ENCODE data around the gene PI4KA.
A peak's percentile ranks its signal among the peaks of the same experiment; 100 is the strongest.

PI4KA gene

GRCh38 chr22:20793748-20794649, 64.6 kb downstream of the PI4KA start:
- no peak for DNase-seq (ENCODE audit: low read depth in 2 of 2)

DNA sequence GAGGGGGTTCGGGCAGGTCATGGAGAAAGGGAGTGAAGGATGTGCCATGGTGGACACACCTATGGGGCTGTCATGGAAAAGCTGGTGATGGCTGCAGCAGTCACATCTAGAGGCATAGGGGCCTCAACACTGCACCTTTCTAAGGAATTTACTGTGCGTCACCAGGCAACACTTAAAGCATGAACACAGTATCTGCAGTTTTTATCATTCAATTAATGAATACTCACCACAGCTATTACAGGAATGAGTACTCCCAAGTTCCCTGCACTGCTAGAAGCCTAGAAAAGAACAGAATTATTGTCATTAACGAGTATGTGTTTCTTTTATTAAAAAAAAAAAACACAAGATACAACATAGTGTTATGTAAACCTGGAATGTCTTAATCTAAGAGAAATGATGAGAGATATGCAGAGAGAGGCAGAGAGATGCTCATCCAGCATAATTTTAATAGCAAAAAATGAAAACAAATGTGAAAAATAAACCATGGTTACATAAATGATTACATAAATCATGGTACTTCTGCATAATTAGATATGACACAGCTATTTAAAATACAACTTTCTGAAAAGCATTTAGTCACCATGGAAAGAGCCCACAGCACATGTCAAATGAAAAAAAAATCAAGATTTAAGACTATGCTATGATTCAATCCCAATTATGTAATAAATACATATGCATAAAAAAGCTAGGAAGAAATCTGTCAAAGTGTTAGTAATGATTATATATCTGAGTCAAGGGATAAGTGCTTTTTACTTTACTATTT, 65.5 kb downstream of the PI4KA start:
- no peak for DNase-seq (ENCODE audit: low read depth in 2 of 2)

GRCh38 chr22:20792221-20792965, 66.2 kb downstream of the PI4KA start:
- DNase-seq (ENCODE audit: low read depth in 2 of 2) = no peak

DNA sequence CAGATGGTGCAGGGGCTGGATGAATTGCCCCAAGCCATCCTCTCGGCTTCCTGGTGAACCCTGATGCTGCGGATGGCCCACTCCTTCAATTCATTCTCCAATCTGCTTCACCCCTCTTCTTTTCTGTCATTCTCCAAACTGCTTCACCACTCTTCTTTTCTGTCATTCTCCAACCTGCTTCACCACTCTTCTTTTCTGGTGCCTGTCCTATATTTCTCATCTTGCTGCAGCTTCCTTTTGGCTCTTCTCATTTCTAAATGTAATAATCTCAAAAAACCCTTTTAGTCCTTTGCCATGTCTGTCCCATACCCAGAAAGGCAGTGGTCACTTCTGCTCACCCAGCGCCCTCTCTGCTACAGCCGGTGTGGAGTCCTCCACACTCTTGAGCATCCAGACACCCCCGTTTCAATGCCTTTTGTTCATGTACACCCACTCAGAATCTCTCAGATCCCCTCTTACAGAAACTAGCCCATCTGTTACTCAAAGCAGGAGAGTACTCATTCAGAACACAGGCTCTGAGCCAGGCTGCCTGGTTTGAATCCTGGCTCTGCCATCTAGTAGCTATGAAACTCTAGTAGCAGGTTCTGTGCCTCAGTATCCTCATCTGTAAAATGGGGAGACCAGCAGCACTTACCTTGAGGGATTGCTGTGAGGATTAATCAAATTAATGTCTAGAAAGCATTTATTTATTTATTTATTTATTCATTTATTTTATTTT, 69.8 kb downstream of the PI4KA start:
- DNase-seq (ENCODE audit: low read depth in 2 of 2) = no peak

DNA sequence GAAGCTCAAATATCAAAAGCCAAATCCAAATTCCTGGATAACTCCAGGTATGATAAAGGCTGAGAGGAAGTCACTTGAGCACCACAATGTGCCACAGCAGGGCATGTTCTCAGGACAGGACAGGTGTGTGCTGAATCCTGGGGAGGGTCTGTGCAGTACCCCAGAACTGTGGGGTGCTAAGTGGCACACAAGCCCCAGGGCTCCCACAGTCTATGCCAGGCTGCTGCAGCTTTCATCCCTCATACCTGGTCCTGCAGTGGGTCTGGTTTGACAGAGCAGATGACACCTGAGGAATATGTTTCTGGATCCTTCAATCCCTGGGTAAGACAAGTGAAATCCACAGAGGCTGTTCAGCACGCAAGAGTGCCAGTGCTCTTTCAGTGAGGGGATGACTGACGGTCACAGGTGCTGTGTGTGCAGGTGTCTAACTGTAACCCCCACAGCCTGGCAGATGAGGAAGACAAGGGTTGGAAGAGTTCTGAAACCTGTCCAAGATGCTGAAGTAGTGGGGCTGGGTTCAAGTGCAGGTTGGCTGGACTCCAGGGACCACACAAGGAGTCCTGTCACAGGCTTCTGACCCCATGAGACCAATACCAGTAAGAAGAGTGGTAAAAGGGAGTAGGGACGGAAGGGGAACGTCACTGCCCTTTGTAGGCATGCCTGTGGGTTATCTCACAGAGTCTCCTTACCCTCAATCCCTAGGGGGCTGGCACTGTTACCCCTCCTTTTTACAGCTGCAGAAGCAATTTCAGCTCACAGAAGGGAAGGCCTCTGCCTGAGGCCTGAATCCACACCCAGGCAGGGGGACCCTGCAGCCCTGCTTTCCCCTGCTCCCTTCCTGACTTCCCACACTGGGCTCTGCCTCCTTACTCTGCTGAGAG, 70.6 kb downstream of the PI4KA start:
- no peak for DNase-seq (ENCODE audit: low read depth in 2 of 2)

DNA sequence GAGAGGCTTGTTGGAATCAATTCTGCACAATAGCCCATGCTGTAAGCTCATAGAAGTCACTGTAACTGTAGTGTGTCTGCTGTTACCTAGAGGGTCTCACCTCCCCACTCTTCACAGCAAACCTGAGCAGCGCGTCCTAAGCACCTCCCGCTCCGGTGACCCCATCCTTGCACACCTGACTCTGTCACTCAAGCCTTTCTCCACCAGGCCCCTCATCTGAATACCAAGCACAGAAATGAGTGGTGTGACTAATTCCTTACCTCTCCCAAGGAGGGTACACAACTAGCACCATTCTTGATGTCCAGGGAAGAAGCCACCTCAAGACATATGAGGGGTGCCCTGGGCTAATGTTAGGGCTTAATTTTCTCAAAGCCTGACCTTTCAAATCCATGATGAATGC, 71.4 kb downstream of the PI4KA start:
- no peak for DNase-seq (ENCODE audit: low read depth in 2 of 2)

DNA sequence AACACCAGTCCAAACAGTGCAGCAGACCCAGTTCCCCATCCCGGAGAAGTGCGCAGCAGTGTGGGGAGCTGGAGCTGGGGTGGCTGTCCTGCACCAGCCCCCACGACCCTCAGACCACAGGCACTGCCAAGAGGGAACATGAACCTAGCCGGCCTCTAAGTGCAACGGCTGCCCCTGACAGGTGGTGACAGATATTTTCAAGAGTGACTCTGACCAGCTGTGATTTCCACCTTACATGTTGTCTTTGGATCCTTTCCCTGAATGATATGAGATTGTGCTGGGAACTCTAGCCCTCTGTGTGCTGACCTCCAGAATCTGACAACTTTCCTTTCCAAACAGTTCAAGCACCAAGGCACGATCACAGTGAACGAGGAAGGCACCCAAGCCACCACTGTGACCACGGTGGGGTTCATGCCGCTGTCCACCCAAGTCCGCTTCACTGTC, 72.1 kb downstream of the PI4KA start:
- DNase-seq (ENCODE audit: low read depth in 2 of 2) = no peak

DNA sequence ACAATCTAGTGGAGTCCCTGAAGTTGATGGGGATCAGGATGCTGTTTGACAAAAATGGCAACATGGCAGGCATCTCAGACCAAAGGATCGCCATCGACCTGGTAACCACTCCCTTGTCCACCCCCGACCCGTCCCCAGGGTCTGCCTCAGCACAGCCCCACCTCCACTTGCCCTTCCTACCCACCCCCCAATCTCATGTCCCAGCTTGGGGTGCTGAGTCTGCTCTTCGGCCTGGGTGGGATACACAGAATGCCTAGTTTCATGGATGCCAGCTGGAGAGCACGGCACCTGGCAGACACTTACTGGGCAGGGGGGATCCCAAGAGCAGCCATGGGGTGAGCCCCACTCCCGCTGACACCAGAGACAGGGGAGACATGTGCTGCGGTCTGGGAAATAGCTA, 72.6 kb downstream of the PI4KA start:
- DNase-seq (ENCODE audit: low read depth in 2 of 2) = no peak

- DNase-seq (ENCODE audit: low read depth in 2 of 2) = no peak
Observed at GRCh38 chr22:20785415-20785814, 73.2 kb downstream of the PI4KA start.

- DNase-seq (ENCODE audit: low read depth in 2 of 2) = peak; percentile 5 to 11
Observed at GRCh38 chr22:20783844-20784723, 74.5 kb downstream of the PI4KA start.

GRCh38 chr22:20783300-20783673, 75.3 kb downstream of the PI4KA start:
- no peak for DNase-seq (ENCODE audit: low read depth in 2 of 2)

GRCh38 chr22:20782596-20783299, 75.9 kb downstream of the PI4KA start:
- DNase-seq (ENCODE audit: low read depth in 2 of 2) = no peak

- DNase-seq (ENCODE audit: low read depth in 2 of 2) = no peak
Observed at GRCh38 chr22:20782083-20782482, 76.5 kb downstream of the PI4KA start.

DNA sequence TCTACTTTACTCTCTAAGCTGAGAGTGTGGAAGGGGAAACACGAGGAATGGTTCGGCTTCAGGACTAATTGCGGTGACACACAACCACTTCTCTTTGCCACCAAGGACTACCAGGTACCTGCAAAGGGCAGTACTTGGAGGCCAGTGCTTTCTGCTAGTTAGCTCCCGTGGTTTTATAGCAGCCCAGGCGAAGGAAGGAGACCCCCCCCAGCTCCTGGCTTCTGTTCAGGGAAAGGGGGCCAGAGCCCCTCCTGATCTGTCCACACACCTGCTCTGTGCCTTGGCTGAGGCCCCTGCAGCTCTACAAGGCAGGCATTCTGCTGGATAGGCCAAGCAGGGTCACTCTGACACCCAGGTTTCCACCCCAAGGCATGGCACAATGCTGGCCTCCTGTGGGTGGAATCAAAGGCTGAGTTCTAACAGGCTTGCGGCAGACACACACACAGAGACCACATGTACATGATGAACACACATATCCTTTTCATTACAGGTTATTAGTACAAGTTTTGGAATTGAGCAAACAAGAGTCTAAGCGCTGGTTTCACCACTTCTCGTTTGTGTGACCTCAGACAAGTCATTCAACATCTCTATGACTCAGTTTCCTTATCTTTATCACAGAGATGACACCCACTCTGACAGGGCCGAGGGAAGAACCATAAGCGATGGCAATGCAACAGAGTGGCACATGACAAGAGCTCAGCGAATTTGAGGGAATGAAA, 77.2 kb downstream of the PI4KA start:
- DNase-seq (ENCODE audit: low read depth in 2 of 2) = no peak

DNA sequence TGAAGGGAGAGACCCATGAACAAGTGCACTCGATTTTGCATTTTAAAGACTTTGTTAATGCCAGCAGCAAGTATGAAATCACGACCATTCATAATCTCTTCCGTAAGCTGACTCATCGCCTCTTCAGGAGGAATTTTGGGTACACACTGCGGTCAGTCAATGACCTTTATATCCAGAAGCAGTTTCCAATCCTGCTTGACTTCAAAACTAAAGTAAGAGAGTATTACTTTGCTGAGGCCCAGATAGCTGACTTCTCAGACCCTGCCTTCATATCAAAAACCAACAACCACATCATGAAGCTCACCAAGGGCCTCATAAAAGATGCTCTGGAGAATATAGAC, 78.8 kb downstream of the PI4KA start:
- DNase-seq (ENCODE audit: low read depth in 2 of 2) = no peak

DNA sequence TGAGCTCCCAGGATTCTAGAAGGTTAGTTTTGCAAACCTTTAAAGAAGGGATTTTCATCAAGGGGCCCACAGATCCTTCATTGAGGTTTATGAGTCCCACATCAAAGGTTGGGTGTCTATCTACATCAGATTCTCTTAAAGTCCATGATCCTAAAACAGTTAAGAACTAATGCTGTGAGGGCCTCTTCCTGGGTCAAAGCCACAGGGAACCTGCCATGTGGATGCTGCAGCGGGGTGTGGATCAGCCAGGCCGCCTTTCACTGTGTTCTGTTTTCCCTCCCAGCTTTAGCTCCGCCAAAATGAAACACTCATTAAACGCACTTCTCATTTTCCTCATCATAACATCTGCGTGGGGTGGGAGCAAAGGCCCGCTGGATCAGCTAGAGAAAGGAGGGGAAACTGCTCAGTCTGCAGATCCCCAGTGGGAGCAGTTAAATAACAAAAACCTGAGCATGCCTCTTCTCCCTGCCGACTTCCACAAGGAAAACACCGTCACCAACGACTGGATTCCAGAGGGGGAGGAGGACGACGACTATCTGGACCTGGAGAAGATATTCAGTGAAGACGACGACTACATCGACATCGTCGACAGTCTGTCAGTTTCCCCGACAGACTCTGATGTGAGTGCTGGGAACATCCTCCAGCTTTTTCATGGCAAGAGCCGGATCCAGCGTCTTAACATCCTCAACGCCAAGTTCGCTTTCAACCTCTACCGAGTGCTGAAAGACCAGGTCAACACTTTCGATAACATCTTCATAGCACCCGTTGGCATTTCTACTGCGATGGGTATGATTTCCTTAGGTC, 79.4 kb downstream of the PI4KA start:
- DNase-seq (ENCODE audit: low read depth in 2 of 2) = no peak

DNA sequence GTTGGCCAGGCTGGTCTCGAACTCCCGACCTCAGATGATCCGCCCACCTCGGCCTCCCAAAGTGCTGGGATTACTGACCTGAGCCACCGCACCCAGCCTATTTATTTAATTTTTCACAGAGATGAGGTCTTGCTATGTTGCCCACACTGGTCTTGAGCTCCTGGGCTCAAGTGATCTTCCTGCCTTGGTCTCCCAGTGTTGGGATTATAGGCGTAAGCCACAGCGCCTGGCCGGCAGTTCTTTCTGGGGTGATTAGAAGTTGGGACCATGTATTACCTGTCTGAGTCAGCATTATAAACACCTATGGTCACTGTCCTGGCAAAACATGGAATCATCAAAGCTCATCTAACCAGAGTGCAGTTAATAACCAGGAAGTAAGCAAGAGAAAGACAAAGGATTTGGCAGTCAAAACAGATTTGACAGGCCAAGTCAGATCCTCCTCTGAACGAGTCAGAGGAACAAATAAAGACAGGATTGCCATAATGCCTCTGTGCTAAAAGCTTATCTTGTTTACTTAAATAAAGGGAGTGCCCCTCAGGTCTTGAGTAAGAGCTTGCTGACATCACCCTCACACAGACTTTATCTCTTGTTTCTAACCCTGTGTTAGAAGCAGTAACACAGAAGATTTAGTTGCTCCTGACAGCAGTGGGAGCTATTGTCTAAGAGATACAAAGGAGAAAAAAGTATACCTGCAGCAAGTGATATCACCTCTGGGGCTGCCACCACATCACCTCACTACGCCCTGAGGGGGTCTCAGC, 81.0 kb downstream of the PI4KA start:
- no peak for DNase-seq (ENCODE audit: low read depth in 2 of 2)
